ENCODE measurements around the gene SLC11A2. TPM values are rescaled to one million over a fixed set of nuclear protein-coding genes. Genes with fewer than 3 reads are reported as not detected.
A peak's percentile ranks its signal among the peaks of the same experiment; 100 is the strongest.

The SLC11A2 gene
- polyA plus RNA-seq, 3 donors = 11.7 to 69.0 (median 14.9) TPM

- H3K4me1 ChIP-seq (ENCODE audit: control insufficient read depth in 1 of 2, insufficient read depth in 2 of 2, low read length in 2 of 2) = no peaks in the 10 kb centered on the region
- no peak overlapping the region for H3K4me3 Mint-ChIP-seq
- peaks cover 5% of the 10 kb centered on the region for H3K4me1 Mint-ChIP-seq
- no peak for TF ChIP-seq CTCF (IDR thresholded peaks at IDR 0.05)
- H2AFZ ChIP-seq (ENCODE audit: insufficient read depth, low read depth, low read length, poor library complexity, severe bottlenecking) = no peak overlapping the region
- no peak overlapping the region for H3K4me2 ChIP-seq (replicated peaks; ENCODE audit: extremely low read depth, low read length, poor library complexity, severe bottlenecking)
- 94% methylated on average over 2 of the region's 2 CpGs for WGBS (ENCODE audit: insufficient coverage)
- no peaks in the 10 kb centered on the region for H3K9me3 ChIP-seq (replicated peaks in 1 of 2; ENCODE audit: control insufficient read depth in 1 of 2, insufficient read depth in 1 of 2, low read length in 2 of 2)
- no peaks in the 10 kb centered on the region for H3K9me3 Mint-ChIP-seq
- H4K20me1 ChIP-seq (ENCODE audit: insufficient read depth, low read length) = peaks cover 13% of the 10 kb centered on the region
- peaks cover 0 to 2% (median 0%) of the 10 kb centered on the region in 3 donors for H3K27me3 Mint-ChIP-seq (ENCODE audit: low read depth in 3 of 3)
- intact Hi-C loops (cut with micrococcal nuclease) = no loop called here
- H3K27me3 ChIP-seq (ENCODE audit: control insufficient read depth in 2 of 2, insufficient read depth in 2 of 2, low read length in 2 of 2) = no peaks in the 10 kb centered on the region
- no peaks in the 10 kb centered on the region for H3K79me2 ChIP-seq (ENCODE audit: insufficient read depth, low read length)
- H3K4me3 ChIP-seq (replicated peaks in 1 of 3; ENCODE audit: low read depth in 2 of 3, low read length in 3 of 3) = no peak overlapping the region
- no peak for DNase-seq
- H3K36me3 Mint-ChIP-seq = peaks cover 60 to 72% of the 10 kb centered on the region in 2 donors
- H3K27ac ChIP-seq (ENCODE audit: low read depth in 1 of 2, low read length in 2 of 2) = no peak overlapping the region
- H3K36me3 ChIP-seq (replicated peaks in 1 of 2; ENCODE audit: control insufficient read depth in 1 of 2, insufficient read depth in 2 of 2, low read length in 2 of 2) = peaks cover 39 to 78% of the 10 kb centered on the region in 2 donors
- no peak overlapping the region for H3K9ac ChIP-seq (ENCODE audit: insufficient read depth, low read length, poor library complexity, severe bottlenecking)
- H3K27ac Mint-ChIP-seq = no peak overlapping the region
Observed at GRCh38 chr12:51071663-51072062, 45.5 kb upstream of the SLC11A2 start.

GRCh38 chr12:51070004-51070403, 43.8 kb upstream of the SLC11A2 start:
- Histone ChIP-seq H3K79me2 (ENCODE audit: insufficient read depth, low read length) (no peaks in the 10 kb centered on the region), H3K27ac (ENCODE audit: low read depth in 1 of 2, low read length in 2 of 2) (no peak overlapping the region), H3K27me3 (ENCODE audit: control insufficient read depth in 2 of 2, insufficient read depth in 2 of 2, low read length in 2 of 2) (no peaks in the 10 kb centered on the region), H3K4me2 (replicated peaks; ENCODE audit: extremely low read depth, low read length, poor library complexity, severe bottlenecking) (no peak overlapping the region), H2AFZ (ENCODE audit: insufficient read depth, low read depth, low read length, poor library complexity, severe bottlenecking) (no peak overlapping the region), H3K9ac (ENCODE audit: insufficient read depth, low read length, poor library complexity, severe bottlenecking) (no peak overlapping the region), H3K4me3 (replicated peaks in 1 of 3; ENCODE audit: low read depth in 2 of 3, low read length in 3 of 3) (no peak overlapping the region), H3K4me1 (ENCODE audit: control insufficient read depth in 1 of 2, insufficient read depth in 2 of 2, low read length in 2 of 2) (no peaks in the 10 kb centered on the region), H4K20me1 (ENCODE audit: insufficient read depth, low read length) (no peaks in the 10 kb centered on the region), H3K36me3 (replicated peaks in 1 of 2; ENCODE audit: control insufficient read depth in 1 of 2, insufficient read depth in 2 of 2, low read length in 2 of 2) (peaks cover 50 to 80% of the 10 kb centered on the region in 2 donors), H3K9me3 (replicated peaks in 1 of 2; ENCODE audit: control insufficient read depth in 1 of 2, insufficient read depth in 1 of 2, low read length in 2 of 2) (no peaks in the 10 kb centered on the region)
- no peak for DNase-seq
- H3K27ac Mint-ChIP-seq = peak overlapping the region in 1 of 7 donors; percentile 49
- no peak overlapping the region for H3K4me3 Mint-ChIP-seq
- intact Hi-C loops (cut with micrococcal nuclease) = no loop called here
- peaks cover 0 to 2% (median 0%) of the 10 kb centered on the region in 3 donors for H3K27me3 Mint-ChIP-seq (ENCODE audit: low read depth in 3 of 3)
- WGBS (ENCODE audit: insufficient coverage) = 44% methylated on average over 2 of the region's 3 CpGs
- H3K9me3 Mint-ChIP-seq = no peaks in the 10 kb centered on the region
- no peak for TF ChIP-seq CTCF (IDR thresholded peaks at IDR 0.05)
- H3K36me3 Mint-ChIP-seq = peaks cover 64 to 78% of the 10 kb centered on the region in 2 donors
- H3K4me1 Mint-ChIP-seq = peaks cover 5% of the 10 kb centered on the region
